22Rv1 (cell line): ENCODE measurements around the gene PTTG1.

Experiments used
- H3K27ac ChIP-seq: fragments of 450-650 bp; 2 replicates; pipeline ENCODE4 v1.5.1; 2017
- ZFX ChIP-seq: fragments of 450-650 bp; IDR thresholded peaks from 2 replicates; pipeline ENCODE4 v1.6.1; 2017; ENCODE audit warnings: antibody characterized with exemption, borderline replicate concordance
- TF ChIP-seq, protein P1 (sequence below): fragments of 450-650 bp; IDR thresholded peaks from 2 replicates; pipeline ENCODE4 v1.5.1; 2017; ENCODE audit warnings: mild to moderate bottlenecking

The PTTG1 gene

DNA sequence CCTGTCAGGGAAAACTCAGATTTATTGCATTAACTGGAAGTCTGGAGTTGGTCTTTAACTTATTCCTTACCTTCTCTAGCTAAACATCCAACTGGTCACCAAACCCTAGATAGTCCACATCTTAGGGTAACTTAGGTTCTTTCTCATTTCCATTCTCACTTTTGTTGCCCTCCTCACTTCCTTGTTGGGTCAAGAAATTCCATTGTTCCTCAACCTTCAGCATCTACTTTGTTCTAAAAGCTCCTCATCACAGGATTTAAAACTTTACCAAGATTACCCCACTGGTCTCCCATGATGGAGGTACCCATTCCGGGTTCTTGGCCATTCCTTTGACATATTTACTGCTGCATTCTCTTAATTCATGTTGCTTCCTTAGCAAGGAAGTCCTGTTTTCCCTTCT is 32.1 kb downstream of the PTTG1 start:
- no peak overlapping the region for H3K27ac ChIP-seq
- TF ChIP-seq, protein P1, sequence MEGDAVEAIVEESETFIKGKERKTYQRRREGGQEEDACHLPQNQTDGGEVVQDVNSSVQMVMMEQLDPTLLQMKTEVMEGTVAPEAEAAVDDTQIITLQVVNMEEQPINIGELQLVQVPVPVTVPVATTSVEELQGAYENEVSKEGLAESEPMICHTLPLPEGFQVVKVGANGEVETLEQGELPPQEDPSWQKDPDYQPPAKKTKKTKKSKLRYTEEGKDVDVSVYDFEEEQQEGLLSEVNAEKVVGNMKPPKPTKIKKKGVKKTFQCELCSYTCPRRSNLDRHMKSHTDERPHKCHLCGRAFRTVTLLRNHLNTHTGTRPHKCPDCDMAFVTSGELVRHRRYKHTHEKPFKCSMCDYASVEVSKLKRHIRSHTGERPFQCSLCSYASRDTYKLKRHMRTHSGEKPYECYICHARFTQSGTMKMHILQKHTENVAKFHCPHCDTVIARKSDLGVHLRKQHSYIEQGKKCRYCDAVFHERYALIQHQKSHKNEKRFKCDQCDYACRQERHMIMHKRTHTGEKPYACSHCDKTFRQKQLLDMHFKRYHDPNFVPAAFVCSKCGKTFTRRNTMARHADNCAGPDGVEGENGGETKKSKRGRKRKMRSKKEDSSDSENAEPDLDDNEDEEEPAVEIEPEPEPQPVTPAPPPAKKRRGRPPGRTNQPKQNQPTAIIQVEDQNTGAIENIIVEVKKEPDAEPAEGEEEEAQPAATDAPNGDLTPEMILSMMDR: no peak

DNA sequence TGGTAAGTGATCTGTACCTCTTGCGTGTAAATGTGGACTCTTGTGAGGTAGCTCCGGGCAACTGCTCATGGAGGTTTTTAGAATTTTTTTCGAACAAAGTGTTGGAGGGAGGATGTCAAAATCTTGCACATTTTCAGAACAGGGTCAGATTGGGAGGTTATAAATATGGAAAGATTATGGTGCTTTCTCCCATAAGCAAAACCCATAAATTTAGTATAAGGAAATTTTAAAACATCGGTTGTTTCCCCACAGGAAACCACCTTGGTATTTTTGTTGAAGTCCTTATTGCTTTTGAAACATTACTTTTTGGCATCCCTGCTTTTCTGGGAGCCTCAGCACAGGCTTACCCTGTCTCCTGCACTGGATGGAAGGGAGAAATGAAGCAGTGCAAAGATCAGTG is 33.9 kb downstream of the PTTG1 start:
- TF ChIP-seq ZFX: no peak
- TF ChIP-seq, protein P1: no peak
- no peak overlapping the region for H3K27ac ChIP-seq

DNA sequence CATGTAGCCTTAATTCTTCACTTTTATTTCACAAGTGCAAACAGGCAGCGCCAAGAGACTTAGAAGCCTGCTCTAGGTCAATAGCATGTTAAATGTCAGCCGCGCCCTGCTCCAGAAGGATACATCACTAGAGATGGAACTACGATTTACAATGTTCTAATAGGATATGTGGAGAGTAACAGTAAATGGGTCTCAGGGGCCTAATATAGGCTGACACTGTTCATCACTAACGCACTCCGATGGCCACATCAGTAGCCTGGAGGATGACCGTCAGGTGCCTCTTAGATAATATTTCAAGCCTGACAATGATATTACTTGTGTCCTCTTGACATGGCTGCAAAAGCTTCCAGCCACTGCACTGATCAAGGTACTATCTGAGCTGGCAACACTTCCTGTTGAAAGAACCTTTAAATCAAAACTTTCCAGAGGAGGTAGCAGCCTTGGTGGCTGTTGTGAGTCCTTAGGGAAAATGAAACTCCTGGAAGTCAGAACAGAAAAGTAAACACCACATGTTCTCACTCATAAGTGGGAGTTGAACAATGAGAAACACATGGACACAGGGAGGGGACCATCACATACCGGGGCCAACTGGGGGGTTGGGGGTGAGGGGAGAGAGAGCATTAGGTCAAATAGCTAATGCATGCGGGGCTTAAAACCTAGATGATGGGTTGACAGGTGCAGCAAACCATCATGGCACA is 35.0 kb downstream of the PTTG1 start:
- H3K27ac ChIP-seq: no peak overlapping the region
- no peak for TF ChIP-seq ZFX
- TF ChIP-seq, protein P1: no peak

DNA sequence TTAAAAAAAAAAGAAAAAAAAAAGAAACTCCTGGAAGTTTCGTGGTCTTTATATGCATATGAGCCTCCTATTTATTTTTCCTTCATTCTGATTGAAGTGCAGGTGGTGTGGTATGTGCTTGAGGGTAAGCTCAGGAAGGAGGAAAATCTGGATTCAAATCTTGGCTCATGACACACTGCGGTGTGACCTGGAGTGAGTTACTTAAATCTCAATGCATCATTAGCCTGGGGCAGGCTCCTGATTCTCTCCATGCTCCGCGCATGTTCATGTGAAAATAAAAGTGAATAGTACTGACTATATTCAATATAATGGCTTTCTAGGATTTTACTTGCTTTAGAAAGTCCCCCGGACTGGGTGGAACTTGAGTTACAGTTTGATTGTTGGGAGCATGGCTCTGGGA is 35.6 kb downstream of the PTTG1 start:
- H3K27ac ChIP-seq: no peak overlapping the region
- no peak for TF ChIP-seq ZFX
- TF ChIP-seq, protein P1: no peak

DNA sequence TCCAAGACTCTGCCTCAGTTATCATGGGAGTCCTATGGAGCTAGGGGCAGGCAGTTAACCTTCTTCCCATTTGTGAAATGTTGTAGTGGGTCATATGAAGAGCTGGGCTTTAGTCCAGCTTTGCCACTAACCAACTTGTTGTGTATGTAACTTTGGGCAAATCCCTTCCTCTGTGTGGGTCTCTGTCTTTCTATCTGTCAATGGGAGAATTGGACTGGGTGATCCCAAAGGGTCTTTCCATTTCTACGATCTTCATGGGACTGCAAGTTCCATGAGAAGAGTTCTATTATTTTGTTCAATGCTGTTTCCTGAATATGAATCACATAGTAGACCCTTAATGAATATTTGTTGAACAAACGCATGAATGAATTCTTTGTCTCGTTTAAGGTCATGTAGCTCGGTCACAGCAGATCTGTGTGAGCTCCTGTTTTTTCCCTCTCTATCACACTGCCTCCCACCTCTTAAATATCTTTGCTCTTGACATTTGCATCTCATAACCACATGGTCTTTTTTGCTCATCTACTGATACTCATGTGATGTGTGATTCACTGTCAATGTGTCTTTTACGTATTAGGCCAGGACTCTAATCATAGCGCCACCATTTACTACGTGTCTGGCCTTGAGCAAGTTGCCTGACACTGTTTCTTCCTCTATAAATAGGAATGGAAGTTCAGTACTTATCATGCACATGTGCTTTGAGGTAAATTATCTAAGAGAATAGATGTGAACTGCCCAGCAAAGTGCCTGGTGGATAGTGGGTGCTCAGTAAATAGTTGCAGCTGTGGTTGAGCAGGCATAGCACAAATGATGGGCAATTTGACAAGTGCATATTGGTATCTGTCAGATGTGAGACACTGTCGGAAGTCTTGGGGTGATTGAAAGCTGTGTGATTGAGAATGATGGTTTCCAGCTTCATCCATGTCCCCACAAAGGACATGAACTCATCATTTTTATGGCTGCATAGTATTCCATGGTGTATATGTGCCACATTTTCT is 37.4 kb downstream of the PTTG1 start:
- H3K27ac ChIP-seq: no peak overlapping the region
- TF ChIP-seq, protein P1: no peak
- no peak for TF ChIP-seq ZFX

DNA sequence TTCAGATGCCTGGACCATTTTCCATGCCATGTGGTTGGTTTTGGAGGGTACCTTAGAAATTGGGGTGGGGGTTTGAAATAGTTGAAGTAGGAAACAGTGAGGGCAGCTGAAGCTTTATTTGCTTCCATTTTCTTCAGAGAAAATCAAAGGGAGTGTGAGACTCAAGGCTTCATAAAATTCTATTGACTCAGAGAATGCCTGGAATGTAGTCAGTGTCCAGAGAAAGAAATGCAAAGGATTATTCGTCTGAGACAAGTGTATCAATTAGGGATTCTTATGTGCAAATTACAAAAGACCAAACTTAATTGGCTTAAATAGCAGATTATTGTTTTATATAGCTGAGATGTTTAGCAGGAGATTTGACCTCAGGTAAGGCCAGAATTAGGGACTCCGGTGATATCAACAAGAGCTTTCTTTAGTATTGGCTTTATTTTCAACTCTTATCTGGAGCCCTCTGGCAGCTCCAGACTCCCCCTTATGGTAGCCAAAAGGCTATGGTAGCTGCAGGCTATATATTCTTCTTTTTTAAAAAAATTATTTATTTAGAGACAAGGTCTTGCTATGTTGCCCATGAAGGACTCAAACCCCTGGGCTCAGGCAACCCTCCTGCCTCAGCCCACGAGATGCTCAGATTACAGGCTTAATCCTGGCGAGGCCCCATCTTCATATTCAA is 38.9 kb downstream of the PTTG1 start:
- no peak for TF ChIP-seq ZFX
- TF ChIP-seq, protein P1: no peak
- H3K27ac ChIP-seq: no peak overlapping the region
